IMR-90 (cell line): ENCODE results near the gene NKG7. TPM values are rescaled to one million over a fixed set of nuclear protein-coding genes. Genes with fewer than 3 reads are reported as not detected.

Experiments
- ATAC-seq: fragments of 200-7000 bp; cut with Tn5 transposase; 2 replicates; pipeline ENCODE4 v1.9.1; 2020; ENCODE audit warnings: low read depth, mild to moderate bottlenecking, moderate library complexity
- BruUV-seq: library from RNA; stranded (reverse); fragments of 400-500 nt; replicated peaks from 2 replicates; lab custom pipeline; 2021; lab: Mats Ljungman, UMichigan
- CTCF ChIA-PET: fragments of 300-600 bp; formaldehyde crosslinking; extraction: SDS; loops from one replicate; lab custom pipeline; 2021; ENCODE audit warnings: antibody characterized with exemption; lab: Yijun Ruan, JAX
- POLR2A ChIA-PET: fragments of 300-600 bp; sonication (Branson Sonifier 250); formaldehyde crosslinking; loops from one replicate; lab custom pipeline; 2022; ENCODE audit warnings: antibody characterized with exemption; ENCODE audit not compliant: unreplicated experiment; lab: Charles Lee
- DNase-seq: peaks from one replicate; pipeline ENCODE4 v3.0.0; 2013
- H2AFZ ChIP-seq: replicated peaks from 2 replicates; pipeline ENCODE3; 2013; ENCODE audit warnings: low read length, mild to moderate bottlenecking; ENCODE audit not compliant: poor library complexity
- H2AK5ac ChIP-seq: 2 replicates; pipeline ENCODE4 v1.6.1; 2013; ENCODE audit warnings: low read depth, low read length, inconsistent platforms
- H2AK9ac ChIP-seq: replicated peaks from 2 replicates; pipeline ENCODE3; 2013; ENCODE audit warnings: mild to moderate bottlenecking, low read depth, low read length, moderate library complexity; ENCODE audit not compliant: poor library complexity
- H2BK120ac ChIP-seq: 2 replicates; pipeline ENCODE4 v1.6.1; 2013; ENCODE audit warnings: low read depth, low read length, inconsistent platforms
- H2BK15ac ChIP-seq: 3 replicates; pipeline ENCODE4 v1.6.1; 2013; ENCODE audit warnings: low read depth, low read length, inconsistent platforms
- H2BK20ac ChIP-seq: 2 replicates; pipeline ENCODE4 v1.6.1; 2013; ENCODE audit warnings: low read depth, mild to moderate bottlenecking, inconsistent platforms, low read length, moderate library complexity
- H2BK5ac ChIP-seq: 2 replicates; pipeline ENCODE4 v1.6.1; 2013; ENCODE audit warnings: mild to moderate bottlenecking, low read depth, low read length, inconsistent platforms; ENCODE audit not compliant: poor library complexity, severe bottlenecking
- H3K14ac ChIP-seq: replicated peaks from 2 replicates; pipeline ENCODE4 v1.6.1; 2013; ENCODE audit warnings: low read depth, low read length, inconsistent platforms
- H3K18ac ChIP-seq: 2 replicates; pipeline ENCODE4 v1.6.1; 2013; ENCODE audit warnings: low read depth, low read length, control low read depth
- H3K23ac ChIP-seq: 2 replicates; pipeline ENCODE4 v1.6.1; 2013; ENCODE audit warnings: low read depth, low read length, inconsistent platforms
- H3K27ac ChIP-seq: 2 replicates; pipeline ENCODE4 v1.5.1; 2013; ENCODE audit warnings: mild to moderate bottlenecking, control low read depth, low read length; ENCODE audit not compliant: insufficient read depth
- H3K27me3 ChIP-seq: 2 replicates; pipeline ENCODE4 v1.6.1; 2013; ENCODE audit warnings: low read length; ENCODE audit not compliant: control insufficient read depth, insufficient read depth
- H3K36me3 ChIP-seq: 2 replicates; pipeline ENCODE4 v1.6.1; 2013; ENCODE audit warnings: low read length, mixed read lengths; ENCODE audit not compliant: control insufficient read depth, insufficient read depth
- H3K4ac ChIP-seq: 2 replicates; pipeline ENCODE4 v1.6.1; 2013; ENCODE audit warnings: low read depth, low read length, inconsistent platforms
- H3K4me1 ChIP-seq: 2 replicates; pipeline ENCODE4 v1.6.1; 2013; ENCODE audit warnings: low read length, mixed read lengths; ENCODE audit not compliant: control insufficient read depth, insufficient read depth
- H3K4me2 ChIP-seq: 2 replicates; pipeline ENCODE4 v1.6.1; 2013; ENCODE audit warnings: low read depth, mild to moderate bottlenecking, control low read depth, low read length, moderate library complexity
- H3K4me3 ChIP-seq: 2 replicates; pipeline ENCODE4 v1.5.1; 2013; ENCODE audit warnings: low read depth, mild to moderate bottlenecking, control low read depth, low read length, moderate library complexity; ENCODE audit not compliant: insufficient read depth
- H3K56ac ChIP-seq: 2 replicates; pipeline ENCODE4 v1.6.1; 2013; ENCODE audit warnings: low read length, inconsistent platforms; ENCODE audit not compliant: insufficient read depth; ENCODE audit errors: extremely low read depth
- H3K79me1 ChIP-seq, 2 experiments: 2 replicates each; pipeline ENCODE4 v1.6.1; 2013; ENCODE audit warnings: low read length in 2 of 2, inconsistent platforms in 1 of 2, low read depth in 1 of 2
- H3K9ac ChIP-seq: 2 replicates; pipeline ENCODE4 v1.6.1; 2013; ENCODE audit warnings: low read depth, low read length, control low read depth
- H3K9me1 ChIP-seq: 2 replicates; pipeline ENCODE4 v1.6.1; 2013; ENCODE audit warnings: low read length, inconsistent platforms; ENCODE audit not compliant: insufficient read depth
- H3K9me3 ChIP-seq: 2 replicates; pipeline ENCODE4 v1.6.1; 2013; ENCODE audit warnings: low read length; ENCODE audit not compliant: control insufficient read depth, insufficient read depth
- H4K20me1 ChIP-seq: 2 replicates; pipeline ENCODE4 v1.6.1; 2013; ENCODE audit warnings: low read length, inconsistent platforms; ENCODE audit not compliant: insufficient read depth
- H4K5ac ChIP-seq: 2 replicates; pipeline ENCODE4 v1.6.1; 2013; ENCODE audit warnings: mild to moderate bottlenecking, low read depth, low read length, control low read depth
- H4K8ac ChIP-seq, 2 experiments: 2 replicates each; pipeline ENCODE4 v1.6.1; 2013; ENCODE audit warnings: low read depth in 2 of 2, low read length in 2 of 2, control low read depth in 1 of 2, inconsistent platforms in 1 of 2
- H4K91ac ChIP-seq: 2 replicates; pipeline ENCODE4 v1.6.1; 2013; ENCODE audit warnings: low read depth, low read length, inconsistent platforms; ENCODE audit not compliant: insufficient read depth
- MAFK ChIP-seq: IDR thresholded peaks from 2 replicates; pipeline ENCODE4 v1.6.1; 2012; ENCODE audit warnings: low read depth, low read length, improper control_type of control experiment
- MAZ ChIP-seq: IDR thresholded peaks from 2 replicates; pipeline ENCODE4 v1.6.1; 2012; ENCODE audit warnings: low read depth, mild to moderate bottlenecking, low read length, improper control_type of control experiment, moderate library complexity, borderline replicate concordance
- POLR2A ChIP-seq: IDR thresholded peaks from 2 replicates; pipeline ENCODE4 v1.6.1; 2012; ENCODE audit warnings: mild to moderate bottlenecking, low read depth, low read length
- RFX5 ChIP-seq: IDR thresholded peaks from 2 replicates; pipeline ENCODE4 v1.8.0; 2012; ENCODE audit warnings: low read depth, mild to moderate bottlenecking, low read length, moderate library complexity
- WGBS, 2 experiments: methylation state at CpG; one replicate each; pipeline versions ENCODE4 v1.1.5 to v1.1.7; 2013; ENCODE audit warnings: missing lambda C conversion rate in 2 of 2; ENCODE audit not compliant: insufficient read length in 1 of 2; ENCODE audit errors: extremely low coverage in 2 of 2; 5-methylcytosine and 5-hydroxymethylcytosine counted together
- dilution Hi-C: fragments of 300-500 bp; cut with HindIII; formaldehyde crosslinking; loops from one replicate; pipeline ENCODE4 v1.14.3; 2018; ENCODE audit warnings: low sequenced_read_pairs; ENCODE audit not compliant: unreplicated experiment
- in situ Hi-C: fragments of 300-500 bp; cut with MboI; formaldehyde crosslinking; loops from 3 replicates; pipeline ENCODE4 v1.14.3; 2019; ENCODE audit warnings: low sequenced_read_pairs, inconsistent platforms, mixed read lengths
- intact Hi-C: fragments of 100-400 bp; cut with micrococcal nuclease; formaldehyde crosslinking; loops from 2 replicates; pipeline ENCODE4 v1.10.0; 2022
- polyA plus RNA-seq, 3 experiments: library from polyadenylated mRNA; depleted of rRNA; stranded (reverse); fragments of >200 nt; gene quantifications; 2 replicates each; pipeline ENCODE4 v1.2.3, GENCODE V29; 2012; ENCODE audit warnings: low replicate concordance in 1 of 3
- total RNA-seq: library from RNA; depleted of rRNA; stranded (reverse); fragments of >200 nt; gene quantifications from 2 replicates; pipeline ENCODE4 v1.2.3, GENCODE V29; 2012

The NKG7 gene
- total and polyA plus RNA-seq, 2 of the 4 experiments (the other 2 are of a cell fraction) = not detected

GRCh38 chr19:51359294-51359693 lies 13.2 kb downstream of the NKG7 start:
- Histone ChIP-seq H3K4ac (no peak overlapping the region; the same call in 1 of the 2 replicates), H2AK9ac (peak overlapping the region; percentile 29), H3K27ac (peak overlapping the region; percentile 43), H3K18ac (0 out of 2 replicates have a peak overlapping the region, but pooled peaks have one; percentile 31), H2AK5ac (no peak overlapping the region), H3K27me3 (no peaks in the 10 kb centered on the region), H4K91ac (no peak overlapping the region), H3K23ac (no peak overlapping the region), H2BK15ac (no peak overlapping the region), H4K8ac (peak overlapping the region in 1 of 2 experiments; percentile 48; a peak in 1 of 4 replicates), H4K5ac (no peak overlapping the region), H3K14ac (no peak overlapping the region), H3K9me3 (no peaks in the 10 kb centered on the region), H2BK5ac (peak overlapping the region; percentile 77), H3K36me3 (no peaks in the 10 kb centered on the region), H2AFZ (no peak overlapping the region), H3K9ac (no peak overlapping the region), H2BK20ac (no peak overlapping the region; the same call in 1 of the 2 replicates), H3K79me1 (peaks cover 8 to 24% of the 10 kb centered on the region in 2 experiments; a peak in 3 of 4 replicates), H3K9me1 (peaks cover 3% of the 10 kb centered on the region; the same call in 1 of the 2 replicates), H4K20me1 (peaks cover 3% of the 10 kb centered on the region), H3K4me1 (peaks cover 13% of the 10 kb centered on the region), H3K4me2 (peak overlapping the region; percentile 3; the same call in 1 of the 2 replicates), H3K56ac (no peak overlapping the region), H2BK120ac (no peak overlapping the region), H3K4me3 (no peak overlapping the region)
- WGBS, 2 experiments = no CpG with 5 or more reads among the region's 4 CpGs
- in situ Hi-C loops (no loop called here), intact Hi-C loops (no loop called here), dilution Hi-C loops (no loop called here)
- ATAC-seq = peak; percentile 83
- POLR2A ChIA-PET = no interaction called here
- TF ChIP-seq MAFK (no peak), MAZ (0 out of 2 replicates have a peak, but pooled peaks have one; percentile 33), POLR2A (no peak), RFX5 (no peak)
- BruUV-seq = no TSS peak
- CTCF ChIA-PET = interaction anchor here (1.0 to 1.5 kb wide), 3 partner anchors 9 to 39 kb away, joined by 4 to 5 read pairs (median 4); no protein-coding TSS in a partner anchor
- peak; percentile 95 for DNase-seq
